GM12878 (cell line): ENCODE measurements around the gene MRAS. TPM values are rescaled to one million over a fixed set of nuclear protein-coding genes. Genes with fewer than 3 reads are reported as not detected.

ENCODE experiments used
- ATAC-seq: fragments of 200-7000 bp; cut with Tn5 transposase; 3 replicates; pipeline ENCODE4 v1.9.1; 2020; ENCODE audit warnings: mild to moderate bottlenecking, moderate library complexity
- BruUV-seq: library from RNA; stranded (reverse); fragments of 400-500 nt; replicated peaks from 2 replicates; lab custom pipeline; 2021; lab: Mats Ljungman, UMichigan
- CTCF ChIA-PET: fragments of 300-600 bp; sonication (Branson Sonifier 250); formaldehyde crosslinking; extraction: SDS; loops from one replicate; lab custom pipeline; 2021; ENCODE audit warnings: inconsistent platforms; lab: Yijun Ruan, JAX
- POLR2A ChIA-PET: fragments of 350-600 bp; formaldehyde crosslinking; extraction: SDS; loops from one replicate; lab custom pipeline; 2021; ENCODE audit warnings: inconsistent platforms; lab: Charles Lee
- RAD21 ChIA-PET: fragments of 300-600 bp; sonication (Branson Sonifier 250); formaldehyde crosslinking; loops from one replicate; lab custom pipeline; 2023; ENCODE audit warnings: antibody characterized with exemption; ENCODE audit not compliant: unreplicated experiment; lab: Charles Lee
- SMC1A ChIA-PET: fragments of 300-600 bp; sonication (Branson Sonifier 250); formaldehyde crosslinking; loops from one replicate; lab custom pipeline; 2023; ENCODE audit not compliant: unreplicated experiment, uncharacterized antibody; lab: Charles Lee
- DNase-seq: peaks from one replicate; pipeline ENCODE4 v3.0.0-alpha.2; 2011; ENCODE audit warnings: low read depth, low spot score
- FAIRE-seq: peaks from 3 replicates; lab custom pipeline; 2011; peaks lifted over from hg19 to GRCh38; lab: Jason Lieb, UNC
- H2AFZ ChIP-seq: 2 replicates; pipeline ENCODE4 v1.6.0; 2011; ENCODE audit warnings: low read depth, low read length, control low read depth; ENCODE audit not compliant: control insufficient read depth
- H3K27ac ChIP-seq: 2 replicates; pipeline ENCODE4 v1.5.1; 2011; ENCODE audit warnings: control low read depth; ENCODE audit not compliant: control insufficient read depth, insufficient read depth
- H3K27me3 ChIP-seq, 2 experiments: replicated peaks in 1 of 2; 2 replicates each; pipeline versions ENCODE4 v1.6.0 to v1.6.1; 2011; ENCODE audit warnings: low read length in 1 of 2; ENCODE audit not compliant: control insufficient read depth in 2 of 2, insufficient read depth in 2 of 2
- H3K36me3 ChIP-seq, 2 experiments: 2 replicates each; pipeline ENCODE4 v1.5.1; 2011; ENCODE audit warnings: low read length in 1 of 2; ENCODE audit not compliant: control insufficient read depth in 2 of 2, insufficient read depth in 2 of 2
- H3K4me1 ChIP-seq: 2 replicates; pipeline ENCODE4 v1.6.1; 2011; ENCODE audit warnings: mild to moderate bottlenecking, low read length, moderate library complexity, mixed read lengths; ENCODE audit not compliant: control insufficient read depth, insufficient read depth
- H3K4me2 ChIP-seq: 2 replicates; pipeline ENCODE4 v1.6.0; 2011; ENCODE audit warnings: control low read depth; ENCODE audit not compliant: control insufficient read depth, insufficient read depth
- H3K4me3 ChIP-seq: fragments of 200-600 bp; sonication (generic); 2 replicates; pipeline ENCODE4 v1.5.1; 2016
- H3K79me2 ChIP-seq: 2 replicates; pipeline ENCODE4 v1.6.0; 2011; ENCODE audit warnings: low read length; ENCODE audit not compliant: control insufficient read depth, insufficient read depth
- H3K9ac ChIP-seq: 2 replicates; pipeline ENCODE4 v1.8.0; 2011; ENCODE audit warnings: low read length, control low read depth, mixed read lengths; ENCODE audit not compliant: control insufficient read depth, insufficient read depth
- H3K9me3 ChIP-seq: replicated peaks from 3 replicates; pipeline ENCODE4 v1.5.1; 2011; ENCODE audit warnings: mild to moderate bottlenecking, low read length; ENCODE audit not compliant: control insufficient read depth, insufficient read depth
- H4K20me1 ChIP-seq: 2 replicates; pipeline ENCODE4 v1.6.0; 2011; ENCODE audit not compliant: control insufficient read depth, insufficient read depth
- ASH2L ChIP-seq: fragments of 300-600, 200-600 bp; sonication (generic); IDR thresholded peaks from 2 replicates; pipeline ENCODE4 v1.6.1; 2017; ENCODE audit warnings: low read depth, mild to moderate bottlenecking, borderline replicate concordance
- ATF7 ChIP-seq: fragments of 450-650 bp; IDR thresholded peaks from 2 replicates; pipeline ENCODE4 v1.6.1; 2016; ENCODE audit warnings: low read depth, mild to moderate bottlenecking
- BCL11A ChIP-seq: IDR thresholded peaks from 2 replicates; pipeline ENCODE4 v1.6.1; 2011; ENCODE audit warnings: low read depth, low read length
- CREM ChIP-seq: IDR thresholded peaks from 2 replicates; pipeline ENCODE4 v1.6.1; 2014; ENCODE audit warnings: antibody characterized with exemption, low read depth
- EP300 ChIP-seq, 2 experiments: fragments of 150-350 bp in 1 of 2; IDR thresholded peaks; 2 replicates each; pipeline ENCODE4 v1.6.1; 2011 to 2012; ENCODE audit warnings: low read depth in 2 of 2, low read length in 2 of 2, borderline replicate concordance in 1 of 2, improper control_type of control experiment in 1 of 2, inconsistent platforms in 1 of 2; ENCODE audit not compliant: control insufficient read depth in 1 of 2
- FOS ChIP-seq: IDR thresholded peaks from 3 replicates; pipeline ENCODE4 v1.6.1; 2011; ENCODE audit warnings: borderline replicate concordance; ENCODE audit not compliant: insufficient read length; ENCODE audit errors: extremely low read depth
- HDAC6 ChIP-seq: fragments of 200-600 bp; sonication (generic); IDR thresholded peaks from one replicate; pipeline ENCODE4 v1.8.0; 2017; ENCODE audit warnings: antibody characterized with exemption; ENCODE audit not compliant: unreplicated experiment
- IRF4 ChIP-seq: IDR thresholded peaks from 2 replicates; pipeline ENCODE4 v1.6.1; 2011; ENCODE audit warnings: low read depth, low read length
- IRF5 ChIP-seq: fragments of 450-650 bp; IDR thresholded peaks from 2 replicates; pipeline ENCODE4 v1.6.1; 2017; ENCODE audit warnings: borderline replicate concordance
- MEF2A ChIP-seq: IDR thresholded peaks from 2 replicates; pipeline ENCODE4 v1.6.1; 2011; ENCODE audit warnings: low read depth, mild to moderate bottlenecking, low read length, moderate library complexity; ENCODE audit not compliant: insufficient read depth
- POU2F2 ChIP-seq: IDR thresholded peaks from 3 replicates; pipeline ENCODE4 v1.6.1; 2011; ENCODE audit warnings: low read depth, mild to moderate bottlenecking, low read length, borderline replicate concordance
- RAD21 ChIP-seq: IDR thresholded peaks from 2 replicates; pipeline ENCODE4 v1.6.1; 2011; ENCODE audit warnings: mild to moderate bottlenecking, low read depth, low read length, moderate library complexity; ENCODE audit not compliant: insufficient read depth
- REST ChIP-seq: IDR thresholded peaks from 2 replicates; pipeline ENCODE4 v1.6.1; 2012; ENCODE audit warnings: mild to moderate bottlenecking, low read depth, low read length
- ZNF217 ChIP-seq: fragments of 450-650 bp; IDR thresholded peaks from 2 replicates; pipeline ENCODE4 v1.6.1; 2017; ENCODE audit warnings: antibody characterized with exemption, mild to moderate bottlenecking
- ZNF24 ChIP-seq: fragments of 450-650 bp; IDR thresholded peaks from 2 replicates; pipeline ENCODE4 v1.6.1; 2017; ENCODE audit warnings: antibody characterized with exemption, mild to moderate bottlenecking
- WGBS: methylation state at CpG from one replicate; pipeline ENCODE4 v1.1.6; 2016; ENCODE audit warnings: low lambda C conversion rate; ENCODE audit not compliant: insufficient replicate concordance, insufficient coverage; ENCODE audit errors: missing lambda C conversion rate; 5-methylcytosine and 5-hydroxymethylcytosine counted together
- in situ Hi-C: fragments of 300-500 bp; cut with MboI; formaldehyde crosslinking; loops from 9 replicates; pipeline ENCODE4 v1.14.3; 2018; ENCODE audit warnings: mixed read lengths
- intact Hi-C: fragments of 100-400 bp; cut with micrococcal nuclease; formaldehyde crosslinking; loops from one replicate; pipeline ENCODE4 v1.14.2; 2022; ENCODE audit not compliant: unreplicated experiment
- polyA plus RNA-seq, 11 experiments: library from polyadenylated mRNA; depleted of rRNA in 4 of 11; unstranded in 6 of 11; stranded (reverse) in 5 of 11; fragments of >200 nt; fragmentation: Nextera tagmentation in 4 of 11; fragmentation: Illumina TruSeq in 1 of 11; extraction: Ambion mirVana in 4 of 11; extraction: Trizol in 1 of 11; gene quantifications; 1 replicate in 1 of 11; 2 replicates in 10 of 11; pipeline versions ENCODE4 v1.2.1 to v1.2.3, GENCODE V29; 2011 to 2016; ENCODE audit warnings: inconsistent platforms in 2 of 11, missing spikeins in 2 of 11, low read depth in 1 of 11
- total RNA-seq, 4 experiments: library from RNA; depleted of rRNA in 3 of 4; stranded (reverse); fragments of >200 nt in 3 of 4; fragmentation: Illumina TruSeq in 1 of 4; extraction: Trizol in 1 of 4; gene quantifications; 2 replicates each; pipeline versions ENCODE4 v1.2.1 to v1.2.3, GENCODE V29; 2013 to 2021
- TF ChIP-seq, protein P1 (sequence below): IDR thresholded peaks from 2 replicates; pipeline ENCODE4 v1.6.1; 2011; ENCODE audit warnings: borderline replicate concordance, low read depth, mild to moderate bottlenecking, moderate library complexity, mixed read lengths, low read length; ENCODE audit not compliant: insufficient read depth; ENCODE audit errors: extremely low read length

Gene MRAS
- total and polyA plus RNA-seq, 10 of the 15 experiments (the other 5 are each of a cell fraction or from before 2014, with no cell fraction given) = 0.01 to 0.44 (median 0.17) TPM; not detected in 6

DNA sequence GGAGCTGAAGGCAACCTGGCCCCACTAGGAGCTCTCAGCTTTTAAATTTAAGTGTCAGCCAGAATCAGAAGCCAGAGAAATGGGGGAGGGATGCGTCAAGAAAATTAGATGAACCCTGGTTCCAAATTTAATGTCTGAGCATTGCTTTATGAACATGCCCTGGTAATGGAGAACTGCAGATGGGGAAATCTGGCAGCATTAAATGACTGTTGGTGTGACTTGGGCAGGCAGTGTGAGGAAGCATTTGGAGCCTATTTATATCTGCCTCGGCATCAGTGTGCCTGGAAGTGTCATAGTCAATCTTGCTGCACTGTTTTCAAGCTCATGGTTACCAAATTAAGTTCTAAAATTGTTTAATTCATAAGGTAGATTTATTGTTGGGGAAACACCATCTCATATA lies 47.7 kb upstream of the MRAS start:
- WGBS = 61% methylated on average over 2 of the region's 2 CpGs
- no peak for ATAC-seq
- ChIA-PET SMC1A (no interaction called here), RAD21 (no interaction called here), POLR2A (no interaction called here), CTCF (no interaction called here)
- Histone ChIP-seq H4K20me1 (no peaks in the 10 kb centered on the region), H3K79me2 (no peaks in the 10 kb centered on the region), H3K4me2 (no peak overlapping the region), H2AFZ (no peak overlapping the region), H3K4me3 (no peak overlapping the region), H3K4me1 (no peaks in the 10 kb centered on the region), H3K9ac (no peak overlapping the region), H3K27ac (no peak overlapping the region), H3K36me3 (peaks cover 1 to 3% of the 10 kb centered on the region in 2 experiments; a peak in 2 of 4 replicates), H3K27me3 (no peaks in the 10 kb centered on the region), H3K9me3 (no peaks in the 10 kb centered on the region)
- intact Hi-C loops (no loop called here), in situ Hi-C loops (no loop called here)
- no peak for TF ChIP-seq ASH2L
- TF ChIP-seq FOS = no peak
- no peak for TF ChIP-seq IRF4
- TF ChIP-seq IRF5 = no peak
- TF ChIP-seq, protein P1, sequence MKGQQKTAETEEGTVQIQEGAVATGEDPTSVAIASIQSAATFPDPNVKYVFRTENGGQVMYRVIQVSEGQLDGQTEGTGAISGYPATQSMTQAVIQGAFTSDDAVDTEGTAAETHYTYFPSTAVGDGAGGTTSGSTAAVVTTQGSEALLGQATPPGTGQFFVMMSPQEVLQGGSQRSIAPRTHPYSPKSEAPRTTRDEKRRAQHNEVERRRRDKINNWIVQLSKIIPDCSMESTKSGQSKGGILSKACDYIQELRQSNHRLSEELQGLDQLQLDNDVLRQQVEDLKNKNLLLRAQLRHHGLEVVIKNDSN = no peak
- TF ChIP-seq ATF7 = no peak
- TF ChIP-seq ZNF217 = no peak
- no peak for TF ChIP-seq HDAC6
- TF ChIP-seq REST = no peak
- no peak for TF ChIP-seq POU2F2
- no peak for TF ChIP-seq ZNF24
- no peak for TF ChIP-seq CREM
- TF ChIP-seq RAD21 = no peak
- TF ChIP-seq BCL11A = no peak
- no peak for TF ChIP-seq EP300 (IDR thresholded peaks at IDR 0.05; ENCODE audit: borderline replicate concordance in 1 of 2, control insufficient read depth in 1 of 2, low read depth in 2 of 2, low read length in 2 of 2)
- no peak for TF ChIP-seq MEF2A
- FAIRE-seq = no peak
- DNase-seq = no peak
- no TSS peak for BruUV-seq
